ENCODE results near the gene WDR20.
"Not testable (repeated sequence)": the region's sequence is repeated elsewhere in the genome, so short reads cannot be mapped to it uniquely, and the experiment has no call there.

The WDR20 gene, protein sequence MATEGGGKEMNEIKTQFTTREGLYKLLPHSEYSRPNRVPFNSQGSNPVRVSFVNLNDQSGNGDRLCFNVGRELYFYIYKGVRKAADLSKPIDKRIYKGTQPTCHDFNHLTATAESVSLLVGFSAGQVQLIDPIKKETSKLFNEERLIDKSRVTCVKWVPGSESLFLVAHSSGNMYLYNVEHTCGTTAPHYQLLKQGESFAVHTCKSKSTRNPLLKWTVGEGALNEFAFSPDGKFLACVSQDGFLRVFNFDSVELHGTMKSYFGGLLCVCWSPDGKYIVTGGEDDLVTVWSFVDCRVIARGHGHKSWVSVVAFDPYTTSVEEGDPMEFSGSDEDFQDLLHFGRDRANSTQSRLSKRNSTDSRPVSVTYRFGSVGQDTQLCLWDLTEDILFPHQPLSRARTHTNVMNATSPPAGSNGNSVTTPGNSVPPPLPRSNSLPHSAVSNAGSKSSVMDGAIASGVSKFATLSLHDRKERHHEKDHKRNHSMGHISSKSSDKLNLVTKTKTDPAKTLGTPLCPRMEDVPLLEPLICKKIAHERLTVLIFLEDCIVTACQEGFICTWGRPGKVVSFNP

GRCh38 chr14:102139286-102140026, at the start of gene WDR20:
Gene WDR20 (plus strand): TSS chr14:102139897. CDS start chr14:102139924, 27 bp downstream.
- Mint-ChIP-seq H3K4me1 (ENCODE audit: low read depth) (peaks cover 33% of the 10 kb centered on the region), H3K9me3 (no peaks in the 10 kb centered on the region)

GRCh38 chr14:102090713-102091112, 49.0 kb upstream of the WDR20 start:
- Mint-ChIP-seq H3K4me1 (ENCODE audit: low read depth) (peaks cover 42% of the 10 kb centered on the region), H3K4me3 (no peak overlapping the region), H3K36me3 (ENCODE audit: low read depth) (peaks cover 7% of the 10 kb centered on the region), H3K27me3 (no peaks in the 10 kb centered on the region), H3K9me3 (no peaks in the 10 kb centered on the region), H3K27ac (no peak overlapping the region)

More at GRCh38 chr14:102139286-102140026, at the start of gene WDR20:
- Mint-ChIP-seq H3K27ac (peak within 1 kb of the TSS; percentile 92), H3K36me3 (ENCODE audit: low read depth) (peaks cover 5% of the 10 kb centered on the region), H3K27me3 (no peaks in the 10 kb centered on the region), H3K4me3 (peak within 1 kb of the TSS; percentile 95)

DNA sequence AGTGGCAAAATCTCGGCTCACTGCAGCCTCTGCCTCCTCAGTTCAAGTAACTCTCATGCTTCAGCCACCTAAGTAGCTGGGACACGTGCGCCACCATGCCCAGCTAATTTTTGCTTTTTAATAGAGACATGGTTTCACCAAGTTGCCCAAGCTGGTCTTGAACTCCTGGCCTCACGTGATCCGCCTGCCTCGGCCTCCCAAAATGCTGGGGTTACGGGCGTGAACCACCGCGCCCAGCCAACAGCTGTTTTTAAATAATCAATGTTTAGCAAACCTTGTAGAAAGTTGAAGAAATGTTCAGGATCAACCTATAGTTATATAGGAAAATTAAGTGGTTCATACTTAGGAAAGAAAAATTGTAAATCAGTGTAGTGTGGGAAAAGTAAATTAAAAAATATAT, 46.9 kb upstream of the WDR20 start:
- no peaks in the 10 kb centered on the region for H3K9me3 Mint-ChIP-seq
- H3K4me1 Mint-ChIP-seq (ENCODE audit: low read depth) = peaks cover 47% of the 10 kb centered on the region
- H3K36me3 Mint-ChIP-seq (ENCODE audit: low read depth) = no peaks in the 10 kb centered on the region
- no peak overlapping the region for H3K27ac Mint-ChIP-seq
- no peak overlapping the region for H3K4me3 Mint-ChIP-seq
- no peaks in the 10 kb centered on the region for H3K27me3 Mint-ChIP-seq

DNA sequence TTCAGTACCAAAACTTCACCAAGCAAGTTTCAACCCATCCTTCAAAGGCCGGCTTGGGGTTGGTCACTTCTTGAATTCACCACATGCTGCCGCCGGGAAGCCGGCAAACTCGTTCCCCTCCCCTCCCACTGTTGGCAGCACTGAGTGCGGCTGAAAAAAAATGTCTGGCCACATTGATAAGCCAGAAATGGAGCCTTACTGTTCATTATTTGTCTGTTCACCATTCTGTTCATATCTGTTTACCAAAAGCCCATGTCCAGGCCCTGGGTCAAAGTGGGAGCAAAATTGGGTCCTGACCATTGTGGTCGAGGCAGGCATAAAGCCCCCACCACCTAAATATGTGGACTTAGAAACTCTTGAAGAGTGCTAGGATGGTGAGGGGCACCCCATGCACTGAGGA, 45.6 kb upstream of the WDR20 start:
- no peak overlapping the region for H3K27ac Mint-ChIP-seq
- H3K4me3 Mint-ChIP-seq = no peak overlapping the region
- peaks cover 37% of the 10 kb centered on the region for H3K4me1 Mint-ChIP-seq (ENCODE audit: low read depth)
- H3K9me3 Mint-ChIP-seq = no peaks in the 10 kb centered on the region
- H3K27me3 Mint-ChIP-seq = no peaks in the 10 kb centered on the region
- no peaks in the 10 kb centered on the region for H3K36me3 Mint-ChIP-seq (ENCODE audit: low read depth)

DNA sequence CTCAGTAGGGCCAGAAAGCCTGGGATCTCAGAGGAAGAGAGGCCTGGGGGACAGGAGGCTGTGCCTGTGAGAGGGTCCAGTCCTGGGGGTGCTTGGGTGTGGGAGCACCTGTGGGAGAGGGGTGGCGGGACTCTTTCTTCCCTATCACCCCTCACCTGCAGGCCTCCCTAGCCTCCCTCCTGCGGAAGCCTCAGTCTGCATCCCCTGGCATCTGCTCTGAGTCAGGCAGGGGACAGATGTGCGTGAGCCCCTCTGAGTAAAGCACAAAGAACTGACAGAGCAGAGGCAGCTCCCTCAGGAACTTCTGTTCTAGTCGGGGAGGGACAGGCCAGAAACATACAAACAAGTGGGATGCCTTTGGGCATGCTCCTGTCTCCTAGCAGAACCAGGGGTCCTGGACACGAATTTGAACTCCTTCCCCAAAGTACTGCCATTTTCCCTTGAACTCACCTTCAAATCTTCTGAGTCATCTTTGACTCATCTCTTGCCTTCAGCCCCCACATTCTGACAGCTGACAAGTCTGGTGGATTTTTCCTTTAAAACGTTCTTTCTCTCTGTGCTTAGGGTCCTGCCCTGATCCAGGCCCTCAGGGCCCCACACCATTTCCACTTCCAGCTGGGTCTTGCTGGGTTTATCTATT, 44.3 kb upstream of the WDR20 start:
- Mint-ChIP-seq H3K27ac (peak overlapping the region; percentile 57), H3K36me3 (ENCODE audit: low read depth) (no peaks in the 10 kb centered on the region), H3K4me1 (ENCODE audit: low read depth) (peaks cover 24% of the 10 kb centered on the region), H3K9me3 (no peaks in the 10 kb centered on the region), H3K4me3 (no peak overlapping the region), H3K27me3 (no peaks in the 10 kb centered on the region)

GRCh38 chr14:102095871-102096568, 43.7 kb upstream of the WDR20 start:
- Mint-ChIP-seq H3K36me3 (ENCODE audit: low read depth) (no peaks in the 10 kb centered on the region), H3K27ac (peak overlapping the region; percentile 19), H3K4me1 (ENCODE audit: low read depth) (peaks cover 24% of the 10 kb centered on the region), H3K4me3 (no peak overlapping the region), H3K9me3 (no peaks in the 10 kb centered on the region), H3K27me3 (no peaks in the 10 kb centered on the region)

- no peaks in the 10 kb centered on the region for H3K27me3 Mint-ChIP-seq
These were observed 43.0 kb upstream of the WDR20 start for GRCh38 chr14:102096569-102097188.

GRCh38 chr14:102097441-102098135, 42.1 kb upstream of the WDR20 start:
- Mint-ChIP-seq H3K27me3 (no peaks in the 10 kb centered on the region), H3K9me3 (no peaks in the 10 kb centered on the region), H3K36me3 (ENCODE audit: low read depth) (no peaks in the 10 kb centered on the region), H3K4me3 (no peak overlapping the region), H3K27ac (no peak overlapping the region), H3K4me1 (ENCODE audit: low read depth) (peaks cover 24% of the 10 kb centered on the region)

More at GRCh38 chr14:102096569-102097188, 43.0 kb upstream of the WDR20 start:
- no peaks in the 10 kb centered on the region for H3K9me3 Mint-ChIP-seq
- H3K27ac Mint-ChIP-seq = peak overlapping the region; percentile 19
- no peaks in the 10 kb centered on the region for H3K36me3 Mint-ChIP-seq (ENCODE audit: low read depth)
- H3K4me3 Mint-ChIP-seq = no peak overlapping the region
- peaks cover 24% of the 10 kb centered on the region for H3K4me1 Mint-ChIP-seq (ENCODE audit: low read depth)

DNA sequence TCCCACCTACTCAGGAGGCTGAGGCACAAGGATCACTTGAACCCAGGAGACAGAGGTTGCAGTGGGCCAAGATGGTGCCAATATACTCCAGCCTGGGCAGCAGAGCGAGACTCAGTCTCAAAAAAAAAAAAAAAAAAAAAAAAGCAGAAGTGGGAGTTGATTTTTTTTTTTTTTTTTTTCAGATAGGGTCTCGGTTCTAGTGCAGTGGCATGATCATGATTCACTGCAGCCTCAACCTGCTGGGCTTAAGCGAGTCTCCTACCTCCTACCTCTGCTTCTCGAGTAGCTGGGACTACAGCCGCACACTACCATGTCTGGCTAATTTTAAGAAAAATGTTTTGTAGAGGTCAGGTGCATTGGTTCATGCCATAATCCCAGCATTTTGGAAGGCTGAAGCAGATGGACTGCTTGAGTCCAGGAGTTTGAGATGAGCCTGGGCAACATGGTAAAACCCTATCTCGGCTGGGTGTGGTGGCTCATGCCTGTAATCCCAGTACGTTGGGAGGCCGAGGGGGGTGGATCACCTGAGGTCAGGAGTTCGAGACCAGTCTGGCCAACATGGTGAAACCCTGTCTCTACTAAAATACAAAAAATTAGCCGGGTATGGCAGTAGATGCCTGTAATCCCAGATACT, 36.5 kb upstream of the WDR20 start:
- Mint-ChIP-seq H3K4me1 (ENCODE audit: low read depth) (no peaks in the 10 kb centered on the region), H3K4me3 (no peak overlapping the region), H3K27ac (no peak overlapping the region), H3K36me3 (ENCODE audit: low read depth) (no peaks in the 10 kb centered on the region), H3K27me3 (no peaks in the 10 kb centered on the region), H3K9me3 (no peaks in the 10 kb centered on the region)

DNA sequence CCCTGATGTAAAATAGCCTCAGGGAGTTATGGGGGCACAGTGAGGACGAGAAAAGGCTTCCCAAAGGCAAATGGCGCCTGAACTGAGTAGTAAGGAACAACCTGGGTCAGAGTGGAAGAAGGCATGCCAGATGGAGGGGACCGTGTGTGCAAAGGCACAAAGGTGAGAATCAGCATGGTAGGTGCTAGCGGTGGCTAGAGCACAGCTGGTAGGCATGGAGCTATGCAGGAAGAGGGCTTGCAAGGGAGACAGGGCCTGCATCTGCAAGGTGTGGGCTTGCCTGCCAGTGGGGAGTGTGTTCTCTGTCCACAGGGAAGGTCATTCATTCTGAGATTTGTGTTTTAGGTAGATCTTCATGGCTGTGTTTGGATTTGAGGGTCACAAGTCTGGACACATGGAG, 34.3 kb upstream of the WDR20 start:
- H3K27me3 Mint-ChIP-seq = no peaks in the 10 kb centered on the region
- H3K36me3 Mint-ChIP-seq (ENCODE audit: low read depth) = no peaks in the 10 kb centered on the region
- peaks cover 4% of the 10 kb centered on the region for H3K9me3 Mint-ChIP-seq
- H3K27ac Mint-ChIP-seq = no peak overlapping the region
- no peaks in the 10 kb centered on the region for H3K4me1 Mint-ChIP-seq (ENCODE audit: low read depth)
- no peak overlapping the region for H3K4me3 Mint-ChIP-seq

- not testable (repeated sequence) for H3K27me3 Mint-ChIP-seq; H3K27ac Mint-ChIP-seq; H3K9me3 Mint-ChIP-seq; H3K4me3 Mint-ChIP-seq; H3K4me1 Mint-ChIP-seq (ENCODE audit: low read depth); H3K36me3 Mint-ChIP-seq (ENCODE audit: low read depth)
These were observed 30.4 kb upstream of the WDR20 start for GRCh38 chr14:102109332-102109731.

DNA sequence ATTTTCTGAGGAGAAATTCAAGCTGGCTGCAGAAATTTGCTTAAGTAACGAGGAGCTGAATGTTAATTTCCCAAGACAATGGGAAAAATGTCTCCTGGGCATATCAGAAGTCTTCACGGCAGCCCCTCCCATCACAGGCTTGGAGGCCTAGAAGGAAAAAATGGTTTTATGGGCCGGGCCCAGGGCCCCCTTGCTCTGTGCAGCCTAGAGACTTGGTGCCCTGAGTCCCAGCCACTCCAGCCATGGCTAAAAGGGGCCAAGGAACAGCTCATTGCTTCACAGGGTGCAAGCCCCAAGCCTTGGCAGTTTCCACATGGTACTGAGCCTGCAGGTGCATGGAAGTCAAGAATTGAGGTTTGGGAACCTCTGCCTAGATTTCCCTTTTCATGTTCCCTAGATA, 28.6 kb upstream of the WDR20 start:
- Mint-ChIP-seq H3K27ac (no peak overlapping the region), H3K36me3 (ENCODE audit: low read depth) (peaks cover 3% of the 10 kb centered on the region), H3K4me3 (no peak overlapping the region), H3K27me3 (no peaks in the 10 kb centered on the region), H3K4me1 (ENCODE audit: low read depth) (no peaks in the 10 kb centered on the region), H3K9me3 (peaks cover 4% of the 10 kb centered on the region)

- Mint-ChIP-seq H3K9me3 (no peaks in the 10 kb centered on the region), H3K4me3 (no peak overlapping the region), H3K36me3 (ENCODE audit: low read depth) (peaks cover 7% of the 10 kb centered on the region), H3K27me3 (no peaks in the 10 kb centered on the region), H3K4me1 (ENCODE audit: low read depth) (no peaks in the 10 kb centered on the region), H3K27ac (no peak overlapping the region)
These were observed 23.1 kb upstream of the WDR20 start for GRCh38 chr14:102116361-102117180.

All from stimulated activated naive CD8-positive, alpha-beta T cell treated with anti-CD3 and anti-CD28 coated beads, Interleukin-15, Interleukin-2, amounts not matched to agents 100 ng/mL and 50 ng/mL, for 24 hours (primary cell).